IMR-90 (cell line): ENCODE measurements around the gene KCTD19.

Experiments used
- POLR2A ChIP-seq: IDR thresholded peaks from 2 replicates; pipeline ENCODE4 v1.6.1; 2012; ENCODE audit warnings: mild to moderate bottlenecking, low read depth, low read length
- SMC3 ChIP-seq: fragments of 150-350 bp; IDR thresholded peaks from 2 replicates; pipeline ENCODE4 v1.6.1; 2016; ENCODE audit warnings: low read depth, mild to moderate bottlenecking, antibody characterized with exemption, low read length, moderate library complexity
- TF ChIP-seq, protein P1 (sequence below): fragments of 150-350 bp; IDR thresholded peaks from 2 replicates; pipeline ENCODE4 v1.6.1; 2017; ENCODE audit warnings: mild to moderate bottlenecking, antibody characterized with exemption, low read length, low read depth

DNA sequence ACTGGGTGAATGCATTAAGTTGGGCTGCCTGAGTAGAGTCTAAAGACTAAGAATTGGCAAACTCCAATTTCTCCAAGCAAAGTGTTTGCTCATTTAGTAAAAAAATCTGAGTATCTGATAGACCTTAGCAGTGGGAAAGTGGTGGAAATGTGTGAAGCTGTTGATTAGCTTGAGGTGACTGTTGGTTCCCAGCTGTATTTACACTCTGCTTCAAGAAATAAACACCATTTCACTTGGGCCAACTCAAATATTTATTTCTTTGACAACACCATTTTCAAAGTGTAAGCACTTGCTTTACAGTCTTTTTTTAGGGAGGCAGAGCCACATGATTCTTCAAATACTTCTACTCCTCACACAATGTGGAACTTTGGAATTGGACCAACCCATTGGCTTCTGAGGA is 8.7 kb downstream of the KCTD19 start:
- no peak for TF ChIP-seq POLR2A
- TF ChIP-seq, protein P1, sequence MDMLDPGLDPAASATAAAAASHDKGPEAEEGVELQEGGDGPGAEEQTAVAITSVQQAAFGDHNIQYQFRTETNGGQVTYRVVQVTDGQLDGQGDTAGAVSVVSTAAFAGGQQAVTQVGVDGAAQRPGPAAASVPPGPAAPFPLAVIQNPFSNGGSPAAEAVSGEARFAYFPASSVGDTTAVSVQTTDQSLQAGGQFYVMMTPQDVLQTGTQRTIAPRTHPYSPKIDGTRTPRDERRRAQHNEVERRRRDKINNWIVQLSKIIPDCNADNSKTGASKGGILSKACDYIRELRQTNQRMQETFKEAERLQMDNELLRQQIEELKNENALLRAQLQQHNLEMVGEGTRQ, result no peak
- TF ChIP-seq SMC3, result no peak
